GM12874 (cell line): ENCODE data around the gene ALDH3A1.
A peak's percentile ranks its signal among the peaks of the same experiment; 100 is the strongest.

Experiments
- CTCF ChIP-seq: IDR thresholded peaks from 2 replicates; pipeline ENCODE4 v1.5.1; 2011; ENCODE audit warnings: low read depth, mild to moderate bottlenecking, control low read depth, low read length, moderate library complexity; ENCODE audit not compliant: insufficient read depth

The ALDH3A1 gene

GRCh38 chr17:19720210-19720475 lies 28.0 kb downstream of the ALDH3A1 start:
- no peak for TF ChIP-seq CTCF

GRCh38 chr17:19719355-19720209 lies 28.5 kb downstream of the ALDH3A1 start:
- no peak for TF ChIP-seq CTCF

GRCh38 chr17:19718613-19719354 lies 29.3 kb downstream of the ALDH3A1 start:
- peak; percentile 8; the same call in 1 of the 2 replicates for TF ChIP-seq CTCF

DNA sequence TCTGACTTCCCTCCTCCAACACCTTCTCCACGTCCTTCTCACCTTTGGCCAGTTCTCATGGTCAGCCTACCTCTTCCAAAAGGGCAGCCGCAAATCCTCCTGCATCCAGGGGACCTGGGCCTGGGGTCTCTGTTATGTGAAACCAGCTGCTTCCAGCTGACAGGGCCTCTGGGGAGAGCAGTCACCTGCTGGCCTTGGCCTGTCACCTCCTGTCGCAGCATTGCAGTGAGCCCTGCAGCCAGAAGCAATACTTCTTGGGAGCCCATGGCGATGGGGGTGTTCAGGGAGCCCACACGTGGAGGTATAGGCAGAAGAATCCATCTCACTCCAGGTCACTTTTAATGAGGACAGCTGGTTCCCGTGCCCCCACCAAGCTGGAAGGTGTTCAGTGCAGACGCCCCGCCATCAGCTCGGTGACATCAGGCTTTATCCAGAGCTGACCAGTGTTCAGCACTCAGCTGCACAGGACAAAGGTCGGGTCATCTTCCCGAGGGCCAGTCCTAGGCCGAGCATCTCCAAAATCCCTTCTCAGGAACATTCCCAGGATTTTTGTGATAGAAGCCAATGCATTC lies 30.0 kb downstream of the ALDH3A1 start:
- TF ChIP-seq CTCF = no peak

- no peak for TF ChIP-seq CTCF
Measured at GRCh38 chr17:19717411-19717908, 30.6 kb downstream of the ALDH3A1 start.

DNA sequence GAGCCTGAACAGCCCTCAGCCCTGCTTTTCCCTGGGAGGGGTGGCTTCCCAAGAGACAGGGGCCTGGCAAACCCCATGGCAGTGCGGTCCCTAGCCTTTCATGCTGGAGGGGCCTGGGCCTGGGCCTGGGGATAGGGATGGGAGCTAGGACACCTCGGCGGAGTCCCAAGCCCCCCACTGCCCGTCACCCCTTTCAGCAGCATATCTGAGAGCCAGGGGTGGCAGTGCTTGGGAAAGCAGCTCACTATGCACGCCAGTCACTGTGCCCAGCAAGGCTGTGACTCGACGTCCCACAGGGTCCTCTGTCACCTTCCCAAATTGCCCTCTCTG lies 31.1 kb downstream of the ALDH3A1 start:
- TF ChIP-seq CTCF = no peak
